22Rv1 (cell line): Measurements from ENCODE around the gene ATRNL1.

Experiments
- ZFX ChIP-seq: fragments of 450-650 bp; IDR thresholded peaks from 2 replicates; pipeline ENCODE4 v1.6.1; 2017; ENCODE audit warnings: antibody characterized with exemption, borderline replicate concordance
- TF ChIP-seq, protein P1 (sequence below): fragments of 450-650 bp; IDR thresholded peaks from 2 replicates; pipeline ENCODE4 v1.5.1; 2017; ENCODE audit warnings: mild to moderate bottlenecking

DNA sequence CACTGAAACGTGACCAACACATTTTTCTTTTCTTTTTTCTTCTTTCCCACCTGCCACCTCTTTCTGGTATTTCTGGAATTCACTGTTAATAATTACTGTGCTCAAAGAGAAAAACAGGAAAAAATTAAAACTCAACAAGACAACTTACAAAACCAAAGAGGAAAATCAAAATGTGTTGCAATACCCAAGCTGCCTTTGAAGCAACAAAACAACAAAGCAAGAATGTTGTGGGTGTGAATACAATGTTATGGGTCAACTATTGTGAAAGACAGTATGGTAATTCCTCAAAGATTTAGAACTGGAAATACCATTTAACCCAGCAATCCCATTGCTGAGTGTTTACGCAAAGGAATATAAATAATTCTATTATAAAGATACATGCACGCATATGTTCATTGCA is 764.7 kb downstream of the ATRNL1 start:
- TF ChIP-seq, protein P1, sequence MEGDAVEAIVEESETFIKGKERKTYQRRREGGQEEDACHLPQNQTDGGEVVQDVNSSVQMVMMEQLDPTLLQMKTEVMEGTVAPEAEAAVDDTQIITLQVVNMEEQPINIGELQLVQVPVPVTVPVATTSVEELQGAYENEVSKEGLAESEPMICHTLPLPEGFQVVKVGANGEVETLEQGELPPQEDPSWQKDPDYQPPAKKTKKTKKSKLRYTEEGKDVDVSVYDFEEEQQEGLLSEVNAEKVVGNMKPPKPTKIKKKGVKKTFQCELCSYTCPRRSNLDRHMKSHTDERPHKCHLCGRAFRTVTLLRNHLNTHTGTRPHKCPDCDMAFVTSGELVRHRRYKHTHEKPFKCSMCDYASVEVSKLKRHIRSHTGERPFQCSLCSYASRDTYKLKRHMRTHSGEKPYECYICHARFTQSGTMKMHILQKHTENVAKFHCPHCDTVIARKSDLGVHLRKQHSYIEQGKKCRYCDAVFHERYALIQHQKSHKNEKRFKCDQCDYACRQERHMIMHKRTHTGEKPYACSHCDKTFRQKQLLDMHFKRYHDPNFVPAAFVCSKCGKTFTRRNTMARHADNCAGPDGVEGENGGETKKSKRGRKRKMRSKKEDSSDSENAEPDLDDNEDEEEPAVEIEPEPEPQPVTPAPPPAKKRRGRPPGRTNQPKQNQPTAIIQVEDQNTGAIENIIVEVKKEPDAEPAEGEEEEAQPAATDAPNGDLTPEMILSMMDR: no peak
- no peak for TF ChIP-seq ZFX
